Activated T-cell treated with anti-CD3 and anti-CD28 coated beads, Interleukin-2, amount 50 U/mL, for 72 hours (primary cell): ENCODE results near the gene PCDH12. TPM values are rescaled to one million over a fixed set of nuclear protein-coding genes. Genes with fewer than 3 reads are reported as not detected.

Experiments used
- ATAC-seq, 2 donors: fragments of 150-1000 bp; cut with Tn5 transposase; replicated peaks in 1 of 2; 2 replicates each; pipeline ENCODE4 v1.10.0; 2021; ENCODE audit warnings: moderate library complexity in 2 of 2, mild to moderate bottlenecking in 1 of 2
- DNase-seq, 2 donors: peaks; one replicate each; pipeline ENCODE4 v3.0.0; 2021 to 2022; ENCODE audit warnings: mixed read lengths in 1 of 2
- H3K27ac Mint-ChIP-seq: one replicate; pipeline ENCODE4 v1.8.0; 2022; ENCODE audit warnings: mild to moderate bottlenecking, moderate library complexity, mixed read lengths
- H3K27me3 Mint-ChIP-seq: one replicate; pipeline ENCODE4 v1.8.0; 2022; ENCODE audit warnings: low read depth, mixed read lengths
- H3K36me3 Mint-ChIP-seq, 2 donors: one replicate each; pipeline ENCODE4 v1.8.0; 2022; ENCODE audit warnings: mixed read lengths in 2 of 2, mild to moderate bottlenecking in 1 of 2; ENCODE audit not compliant: insufficient read depth in 2 of 2
- H3K4me1 Mint-ChIP-seq: one replicate; pipeline ENCODE4 v1.8.0; 2022; ENCODE audit warnings: low read depth, mixed read lengths
- H3K4me3 Mint-ChIP-seq, 2 donors: one replicate each; pipeline ENCODE4 v1.8.0; 2022; ENCODE audit warnings: mild to moderate bottlenecking in 2 of 2, mixed read lengths in 2 of 2, moderate library complexity in 2 of 2
- H3K9me3 Mint-ChIP-seq, 2 donors: one replicate each; pipeline ENCODE4 v1.8.0; 2022; ENCODE audit warnings: mixed read lengths in 2 of 2
- total RNA-seq, 2 donors: library from RNA; stranded (reverse); gene quantifications; one replicate each; pipeline ENCODE4 v1.2.3, GENCODE V29; 2022

Gene PCDH12
- total RNA-seq, 2 donors from 2014 or later: 0.31 to 0.58 TPM

DNA sequence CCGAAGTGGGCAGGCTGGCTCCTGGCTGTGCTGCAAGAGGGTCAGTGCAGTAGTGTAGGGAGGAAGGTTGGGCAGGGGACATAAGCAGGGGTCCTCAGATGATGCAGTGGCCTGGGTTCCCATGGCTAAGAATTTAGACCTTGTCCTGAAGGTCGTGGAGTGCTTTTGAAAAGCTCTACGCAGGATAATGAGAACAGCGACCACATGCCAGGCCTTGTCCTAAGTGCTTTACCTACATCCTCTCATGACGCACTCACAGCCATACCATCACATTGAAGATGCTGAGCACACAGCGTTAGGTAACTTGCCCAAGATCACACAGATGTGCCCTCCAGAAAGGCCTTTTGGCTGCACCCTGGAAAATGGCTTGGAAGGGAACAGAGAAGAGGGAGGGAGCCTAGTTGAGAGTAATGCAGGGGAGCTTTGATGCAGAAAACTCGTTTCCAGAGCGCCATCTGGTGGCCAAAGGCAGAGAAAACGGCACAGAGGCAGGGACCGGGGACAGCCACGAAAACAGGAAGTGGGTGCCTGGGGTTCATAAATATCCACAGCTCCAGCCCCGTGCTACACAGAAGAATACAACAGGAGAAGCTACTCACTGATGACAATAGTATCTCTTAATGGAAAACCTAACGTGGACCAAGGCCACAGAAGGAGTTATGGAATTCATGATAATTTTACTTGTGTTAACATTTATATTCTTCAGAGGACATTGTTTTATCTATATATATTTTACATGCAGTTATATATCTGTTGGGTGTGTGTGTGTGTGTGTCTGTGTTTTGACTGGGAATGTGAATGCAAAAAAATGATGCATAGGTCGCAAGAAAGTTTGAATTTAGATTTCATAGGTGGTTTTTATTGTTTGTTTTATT is 2.7 kb upstream of the PCDH12 start:
- H3K27me3 Mint-ChIP-seq: no peaks in the 10 kb centered on the region
- H3K36me3 Mint-ChIP-seq: no peaks in the 10 kb centered on the region
- no peaks in the 10 kb centered on the region for H3K9me3 Mint-ChIP-seq
- peak; percentile 88 to 94 for ATAC-seq
- peak overlapping the region; percentile 62 to 64 for H3K4me3 Mint-ChIP-seq
- DNase-seq: peak; percentile 88 to 90
- peaks cover 42% of the 10 kb centered on the region for H3K4me1 Mint-ChIP-seq
- peak overlapping the region; percentile 73 for H3K27ac Mint-ChIP-seq

GRCh38 chr5:141960018-141960417 is 2.0 kb upstream of the PCDH12 start:
- peak in 1 of 2 donors; percentile 38 for ATAC-seq
- Mint-ChIP-seq H3K36me3 (no peaks in the 10 kb centered on the region), H3K27me3 (no peaks in the 10 kb centered on the region), H3K27ac (no peak overlapping the region), H3K4me1 (peaks cover 42% of the 10 kb centered on the region), H3K9me3 (no peaks in the 10 kb centered on the region), H3K4me3 (no peak overlapping the region)
- DNase-seq: peak; percentile 31 to 41

- H3K36me3 Mint-ChIP-seq: no peaks in the 10 kb centered on the region
- peaks cover 42% of the 10 kb centered on the region for H3K4me1 Mint-ChIP-seq
- H3K27me3 Mint-ChIP-seq: no peaks in the 10 kb centered on the region
- peak in 1 of 2 donors; percentile 72 for ATAC-seq
- H3K9me3 Mint-ChIP-seq: no peaks in the 10 kb centered on the region
- H3K27ac Mint-ChIP-seq: peak overlapping the region; percentile 64
- peak overlapping the region; percentile 23 to 71 for H3K4me3 Mint-ChIP-seq
- peak in 1 of 2 donors; percentile 22 for DNase-seq
Measured at GRCh38 chr5:141958546-141959172, 657 bp upstream of the PCDH12 start.

- H3K27ac Mint-ChIP-seq: no peak overlapping the region
- H3K9me3 Mint-ChIP-seq: no peaks in the 10 kb centered on the region
- peaks cover 42% of the 10 kb centered on the region for H3K4me1 Mint-ChIP-seq
- H3K36me3 Mint-ChIP-seq: no peaks in the 10 kb centered on the region
- no peaks in the 10 kb centered on the region for H3K27me3 Mint-ChIP-seq
- DNase-seq: no peak
- peak overlapping the region in 1 of 2 donors; percentile 23 for H3K4me3 Mint-ChIP-seq
- ATAC-seq: no peak
Measured at GRCh38 chr5:141957367-141957996, 520 bp downstream of the PCDH12 start.

- H3K9me3 Mint-ChIP-seq: no peaks in the 10 kb centered on the region
- DNase-seq: no peak
- no peak for ATAC-seq
- no peaks in the 10 kb centered on the region for H3K27me3 Mint-ChIP-seq
- H3K4me1 Mint-ChIP-seq: peaks cover 31% of the 10 kb centered on the region
- H3K36me3 Mint-ChIP-seq: no peaks in the 10 kb centered on the region
- no peak overlapping the region for H3K27ac Mint-ChIP-seq
- no peak overlapping the region for H3K4me3 Mint-ChIP-seq
Measured at GRCh38 chr5:141954194-141954593, 3.8 kb downstream of the PCDH12 start.

DNA sequence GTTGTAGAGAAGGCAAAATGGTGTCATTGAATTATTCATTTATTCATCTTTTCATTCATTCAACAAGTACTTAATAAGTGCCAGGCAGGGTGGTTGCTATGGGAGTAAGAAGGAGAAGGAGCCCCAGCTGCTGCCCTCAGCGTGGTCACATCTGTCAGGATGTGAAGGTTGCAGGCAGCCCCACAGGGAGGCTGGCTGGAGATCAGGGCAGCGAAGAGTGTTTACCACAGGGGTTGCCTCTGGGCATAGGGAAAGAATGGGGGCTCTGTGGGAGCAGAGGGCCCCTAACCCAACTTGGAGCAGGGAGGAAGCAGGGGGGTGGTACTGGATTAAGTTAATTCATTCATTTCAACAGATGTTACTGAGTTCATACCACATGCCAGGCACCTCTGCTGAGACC is 6.0 kb downstream of the PCDH12 start:
- Mint-ChIP-seq H3K4me3 (no peak overlapping the region), H3K36me3 (no peaks in the 10 kb centered on the region), H3K27me3 (no peaks in the 10 kb centered on the region), H3K4me1 (peaks cover 13% of the 10 kb centered on the region), H3K27ac (peak overlapping the region; percentile 76), H3K9me3 (no peaks in the 10 kb centered on the region)
- ATAC-seq (no peak), DNase-seq (no peak)

- Mint-ChIP-seq H3K4me1 (peaks cover 13% of the 10 kb centered on the region), H3K36me3 (no peaks in the 10 kb centered on the region), H3K9me3 (no peaks in the 10 kb centered on the region), H3K27ac (peak overlapping the region; percentile 76), H3K4me3 (peak overlapping the region; percentile 38 to 50), H3K27me3 (no peaks in the 10 kb centered on the region)
- DNase-seq (peak; percentile 25 to 45), ATAC-seq (peak; percentile 66 to 71)
Measured at GRCh38 chr5:141951332-141951781, 6.6 kb downstream of the PCDH12 start.

GRCh38 chr5:141950207-141951005 is 7.6 kb downstream of the PCDH12 start:
- no peaks in the 10 kb centered on the region for H3K36me3 Mint-ChIP-seq
- DNase-seq (no peak), ATAC-seq (peak; percentile 39 to 55)
- H3K4me3 Mint-ChIP-seq: no peak overlapping the region
- H3K27me3 Mint-ChIP-seq: no peaks in the 10 kb centered on the region
- H3K4me1 Mint-ChIP-seq: peaks cover 13% of the 10 kb centered on the region
- H3K27ac Mint-ChIP-seq: no peak overlapping the region
- H3K9me3 Mint-ChIP-seq: no peaks in the 10 kb centered on the region

DNA sequence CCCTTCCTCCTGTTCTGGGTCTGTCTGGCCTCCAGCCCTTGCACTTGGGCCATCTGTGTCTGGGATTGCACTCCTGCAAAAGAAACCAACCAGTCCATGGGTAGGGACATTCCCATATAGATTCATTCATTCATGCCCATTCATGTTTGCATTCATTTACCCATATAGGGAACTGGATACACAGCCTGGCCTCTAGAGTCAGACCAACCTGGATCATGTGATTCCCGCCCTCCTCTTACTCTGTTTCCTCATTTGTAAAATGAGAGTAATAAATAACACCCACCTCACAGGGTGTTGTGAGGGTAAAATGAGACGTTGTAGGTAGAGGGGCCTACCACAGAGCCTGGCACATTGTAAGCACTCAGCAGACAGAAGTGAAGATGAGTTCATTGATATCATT is 8.5 kb downstream of the PCDH12 start:
- Mint-ChIP-seq H3K4me1 (peaks cover 13% of the 10 kb centered on the region), H3K27me3 (no peaks in the 10 kb centered on the region), H3K4me3 (no peak overlapping the region), H3K9me3 (no peaks in the 10 kb centered on the region), H3K27ac (no peak overlapping the region), H3K36me3 (no peaks in the 10 kb centered on the region)
- DNase-seq: no peak
- no peak for ATAC-seq

DNA sequence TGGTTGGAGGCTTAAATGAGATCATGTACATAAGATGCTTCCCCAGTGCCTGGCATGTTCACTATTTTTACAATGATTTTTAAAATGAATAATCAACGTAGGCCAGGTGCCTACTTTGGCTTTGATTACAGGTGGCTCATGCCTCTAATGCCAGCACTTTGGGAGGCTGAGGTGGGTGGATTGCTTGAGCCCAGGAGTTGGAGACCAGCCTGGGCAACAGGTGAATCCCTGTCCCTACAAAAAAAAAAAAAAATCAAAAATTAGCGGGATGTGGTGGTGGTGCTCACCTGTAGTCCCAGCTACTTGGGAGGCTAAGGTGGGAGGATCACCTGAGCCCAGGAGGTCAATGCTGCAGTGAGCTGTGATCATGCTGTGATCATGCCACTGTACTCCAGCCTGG is 9.2 kb downstream of the PCDH12 start:
- Mint-ChIP-seq H3K27ac (no peak overlapping the region), H3K27me3 (no peaks in the 10 kb centered on the region)
- no peak for ATAC-seq

GRCh38 chr5:141947316-141947715 is 10.7 kb downstream of the PCDH12 start:
- H3K4me3 Mint-ChIP-seq: no peak overlapping the region
- ATAC-seq: no peak

More for the DNA sequence above, 9.2 kb downstream of the PCDH12 start:
- no peak for DNase-seq
- peaks cover 13% of the 10 kb centered on the region for H3K4me1 Mint-ChIP-seq
- no peaks in the 10 kb centered on the region for H3K36me3 Mint-ChIP-seq
- H3K4me3 Mint-ChIP-seq: no peak overlapping the region
- no peaks in the 10 kb centered on the region for H3K9me3 Mint-ChIP-seq

DNA sequence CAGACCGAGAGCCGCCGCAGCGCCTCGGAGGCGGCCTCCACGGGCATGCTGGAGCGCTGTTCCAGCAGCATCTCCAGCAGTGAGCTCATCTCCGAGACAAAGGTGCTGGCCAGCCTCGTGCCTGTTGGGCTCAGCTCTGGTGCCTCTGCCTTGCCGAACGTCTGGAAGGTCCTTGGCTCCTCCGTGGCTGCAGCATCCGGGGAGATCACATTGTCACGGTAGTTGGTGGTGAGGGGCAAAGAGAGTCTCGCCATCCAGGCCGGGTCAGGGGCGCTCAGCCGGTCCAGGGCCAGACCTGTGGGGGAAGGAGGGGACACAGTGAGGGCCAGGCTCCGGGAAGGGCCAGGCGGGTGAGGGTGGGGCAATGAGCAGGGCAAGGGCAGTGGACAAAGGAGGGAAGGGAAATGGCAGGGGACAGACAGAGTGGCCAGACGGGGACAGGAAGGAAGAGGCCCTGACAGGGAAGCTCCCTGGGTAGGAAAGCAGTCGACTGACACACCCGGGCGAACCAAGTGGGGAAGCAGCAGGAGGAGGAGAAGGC is 12.4 kb downstream of the PCDH12 start:
- Mint-ChIP-seq H3K4me1 (no peaks in the 10 kb centered on the region), H3K9me3 (no peaks in the 10 kb centered on the region), H3K27me3 (no peaks in the 10 kb centered on the region), H3K4me3 (no peak overlapping the region), H3K27ac (no peak overlapping the region), H3K36me3 (no peaks in the 10 kb centered on the region)
- DNase-seq (no peak), ATAC-seq (no peak)

More at GRCh38 chr5:141947316-141947715, 10.7 kb downstream of the PCDH12 start:
- peaks cover 13% of the 10 kb centered on the region for H3K4me1 Mint-ChIP-seq
- H3K36me3 Mint-ChIP-seq: no peaks in the 10 kb centered on the region
- no peak overlapping the region for H3K27ac Mint-ChIP-seq
- H3K27me3 Mint-ChIP-seq: no peaks in the 10 kb centered on the region
- no peak for DNase-seq
- H3K9me3 Mint-ChIP-seq: no peaks in the 10 kb centered on the region
